WTC11 (cell line): Measurements from ENCODE around the gene ZSWIM3. TPM values are rescaled to one million over a fixed set of nuclear protein-coding genes. Genes with fewer than 3 reads are reported as not detected.

Source experiments
- ATF3 ChIP-seq: sonication (generic); formaldehyde crosslinking; conservative IDR thresholded peaks from 2 replicates; pipeline ENCODE4 v1.8.1; 2022; ENCODE audit warnings: mild to moderate bottlenecking, missing genetic modification reagents
- ETV6 ChIP-seq: sonication (generic); formaldehyde crosslinking; IDR thresholded peaks from 2 replicates; pipeline ENCODE4 v1.8.1; 2022; ENCODE audit warnings: mild to moderate bottlenecking, missing genetic modification reagents
- FOXP1 ChIP-seq: sonication (generic); formaldehyde crosslinking; IDR thresholded peaks from 2 replicates; pipeline ENCODE4 v1.8.0; 2022; ENCODE audit warnings: missing genetic modification reagents, mild to moderate bottlenecking, moderate library complexity, borderline replicate concordance
- FOXP4 ChIP-seq: sonication (generic); formaldehyde crosslinking; IDR thresholded peaks from 2 replicates; pipeline ENCODE4 v1.8.0; 2022; ENCODE audit warnings: mild to moderate bottlenecking, missing genetic modification reagents
- MXD4 ChIP-seq: fragments of 250-450 bp; sonication (Bioruptor Pico); IDR thresholded peaks from 2 replicates; pipeline ENCODE4 v1.8.0; 2021; ENCODE audit warnings: mild to moderate bottlenecking, moderate library complexity, borderline replicate concordance
- NR3C1 ChIP-seq: sonication (generic); formaldehyde crosslinking; conservative IDR thresholded peaks from 2 replicates; pipeline ENCODE4 v1.8.1; 2023; ENCODE audit warnings: low read depth, mild to moderate bottlenecking, missing genetic modification reagents
- SMAD4 ChIP-seq: sonication (generic); formaldehyde crosslinking; IDR thresholded peaks from 2 replicates; pipeline ENCODE4 v1.8.0; 2022; ENCODE audit warnings: mild to moderate bottlenecking, missing genetic modification reagents
- TCF7 ChIP-seq: sonication (generic); formaldehyde crosslinking; IDR thresholded peaks from 2 replicates; pipeline ENCODE4 v1.8.0; 2022; ENCODE audit warnings: mild to moderate bottlenecking, low read depth, missing genetic modification reagents, moderate library complexity
- ZNF232 ChIP-seq: sonication (generic); formaldehyde crosslinking; IDR thresholded peaks from 2 replicates; pipeline ENCODE4 v1.8.0; 2022; ENCODE audit warnings: mild to moderate bottlenecking, missing genetic modification reagents
- ZNF425 ChIP-seq: fragments of 250-450 bp; sonication (Bioruptor Pico); conservative IDR thresholded peaks from 2 replicates; pipeline ENCODE4 v1.9.0; 2021; ENCODE audit warnings: mild to moderate bottlenecking
- ZNF532 ChIP-seq: fragments of 250-450 bp; sonication (Bioruptor Pico); IDR thresholded peaks from 2 replicates; pipeline ENCODE4 v1.9.0; 2021; ENCODE audit warnings: mild to moderate bottlenecking, borderline replicate concordance
- total RNA-seq: library from RNA; stranded (reverse); gene quantifications from 3 replicates; pipeline ENCODE4 v1.2.3, GENCODE V29; 2021
- TF ChIP-seq, protein P1 (sequence below): fragments of 250-450 bp; sonication (Bioruptor Pico); IDR thresholded peaks from 2 replicates; pipeline ENCODE4 v2.1.2; 2022; ENCODE audit warnings: mild to moderate bottlenecking, moderate library complexity
- TF ChIP-seq, protein P2 (sequence below): fragments of 250-450 bp; sonication (Bioruptor Pico); IDR thresholded peaks from 2 replicates; pipeline ENCODE4 v1.9.0; 2021; ENCODE audit warnings: moderate library complexity, mild to moderate bottlenecking, inconsistent platforms, borderline replicate concordance
- TF ChIP-seq, protein P3 (sequence below): sonication (generic); formaldehyde crosslinking; IDR thresholded peaks from 2 replicates; pipeline ENCODE4 v1.8.1; 2022; ENCODE audit warnings: low read depth, mild to moderate bottlenecking, moderate library complexity, missing genetic modification reagents, borderline replicate concordance
- TF ChIP-seq, protein P4 (sequence below): sonication (generic); formaldehyde crosslinking; IDR thresholded peaks from 2 replicates; pipeline ENCODE4 v1.8.0; 2022; ENCODE audit warnings: mild to moderate bottlenecking, missing genetic modification reagents
- TF ChIP-seq, protein P5 (sequence below): sonication (generic); formaldehyde crosslinking; IDR thresholded peaks from 2 replicates; pipeline ENCODE4 v1.8.0; 2022; ENCODE audit warnings: mild to moderate bottlenecking, missing genetic modification reagents
- TF ChIP-seq, protein P6 (sequence below): sonication (generic); formaldehyde crosslinking; IDR thresholded peaks from 2 replicates; pipeline ENCODE4 v1.8.0; 2023; ENCODE audit warnings: missing genetic modification reagents
- TF ChIP-seq, protein P7 (sequence below): sonication (generic); formaldehyde crosslinking; IDR thresholded peaks from 2 replicates; pipeline ENCODE4 v1.8.0; 2022; ENCODE audit warnings: missing genetic modification reagents

Gene ZSWIM3
- total RNA-seq, 1 experiment from 2014 or later: 3.4 TPM

DNA sequence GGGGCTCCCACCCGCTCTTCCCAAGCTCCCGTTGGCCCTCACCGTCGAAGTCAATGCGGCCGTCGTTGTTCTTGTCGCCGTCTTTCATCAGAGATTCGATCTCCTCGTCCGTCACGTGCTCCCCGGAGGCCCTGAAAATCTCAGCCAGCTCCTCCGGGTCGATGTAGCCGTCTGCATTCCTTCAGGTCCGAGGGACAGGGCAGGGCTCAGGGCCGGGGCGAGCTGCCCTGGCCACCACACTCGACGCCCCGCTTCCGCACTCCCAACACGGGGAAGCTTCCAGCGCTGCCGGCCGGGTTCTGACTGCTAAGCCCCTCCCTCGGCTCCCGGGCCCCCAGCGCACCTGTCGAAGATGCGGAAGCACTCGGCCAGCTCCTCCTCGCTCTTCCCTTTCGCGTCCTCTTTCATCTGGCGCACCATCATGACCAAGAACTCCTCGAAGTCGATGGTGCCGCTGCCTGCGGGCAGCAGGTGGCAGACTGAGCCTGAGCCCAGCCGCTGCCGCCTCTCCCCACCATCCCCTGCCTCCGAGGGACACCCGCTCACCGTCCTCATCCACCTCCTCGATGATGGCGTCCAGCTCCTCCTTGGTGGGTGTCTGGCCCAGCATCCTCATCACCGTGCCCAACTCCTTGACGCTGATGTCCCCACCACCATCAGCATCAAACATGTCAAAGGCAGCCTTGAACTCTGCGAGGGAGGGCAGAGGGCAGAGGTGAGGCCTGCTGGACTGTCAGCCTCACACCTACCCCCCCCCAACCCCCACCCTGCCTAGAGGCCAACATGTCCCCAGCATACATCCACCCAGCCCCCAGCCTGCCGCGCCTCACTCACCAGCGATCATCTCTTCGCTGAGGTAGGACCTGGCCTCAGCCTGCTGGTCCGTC lies 33.2 kb upstream of the ZSWIM3 start (continued):
- TF ChIP-seq, protein P1, sequence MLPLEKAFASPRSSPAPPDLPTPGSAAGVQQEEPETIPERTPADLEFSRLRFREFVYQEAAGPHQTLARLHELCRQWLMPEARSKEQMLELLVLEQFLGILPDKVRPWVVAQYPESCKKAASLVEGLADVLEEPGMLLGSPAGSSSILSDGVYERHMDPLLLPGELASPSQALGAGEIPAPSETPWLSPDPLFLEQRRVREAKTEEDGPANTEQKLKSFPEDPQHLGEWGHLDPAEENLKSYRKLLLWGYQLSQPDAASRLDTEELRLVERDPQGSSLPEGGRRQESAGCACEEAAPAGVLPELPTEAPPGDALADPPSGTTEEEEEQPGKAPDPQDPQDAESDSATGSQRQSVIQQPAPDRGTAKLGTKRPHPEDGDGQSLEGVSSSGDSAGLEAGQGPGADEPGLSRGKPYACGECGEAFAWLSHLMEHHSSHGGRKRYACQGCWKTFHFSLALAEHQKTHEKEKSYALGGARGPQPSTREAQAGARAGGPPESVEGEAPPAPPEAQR (CRISPR knock-in tag): no peak
- TF ChIP-seq, protein P2, sequence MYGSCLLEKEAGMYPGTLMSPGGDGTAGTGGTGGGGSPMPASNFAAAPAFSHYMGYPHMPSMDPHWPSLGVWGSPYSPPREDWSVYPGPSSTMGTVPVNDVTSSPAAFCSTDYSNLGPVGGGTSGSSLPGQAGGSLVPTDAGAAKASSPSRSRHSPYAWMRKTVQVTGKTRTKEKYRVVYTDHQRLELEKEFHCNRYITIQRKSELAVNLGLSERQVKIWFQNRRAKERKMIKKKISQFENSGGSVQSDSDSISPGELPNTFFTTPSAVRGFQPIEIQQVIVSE (CRISPR knock-in tag): no peak
- TF ChIP-seq SMAD4 (CRISPR knock-in tag) (no peak), TCF7 (CRISPR knock-in tag) (no peak), FOXP4 (peak; percentile 34; the same call in 1 of the 2 replicates), ZNF232 (CRISPR knock-in tag) (peak; percentile 86), FOXP1 (CRISPR knock-in tag) (peak; percentile 79; the same call in 1 of the 2 replicates), ZNF532 (no peak), ZNF425 (CRISPR knock-in tag) (no peak), NR3C1 (CRISPR knock-in tag) (no peak), ATF3 (no peak), MXD4 (CRISPR knock-in tag) (no peak), ETV6 (CRISPR knock-in tag) (peak; percentile 63)
- TF ChIP-seq, protein P3, sequence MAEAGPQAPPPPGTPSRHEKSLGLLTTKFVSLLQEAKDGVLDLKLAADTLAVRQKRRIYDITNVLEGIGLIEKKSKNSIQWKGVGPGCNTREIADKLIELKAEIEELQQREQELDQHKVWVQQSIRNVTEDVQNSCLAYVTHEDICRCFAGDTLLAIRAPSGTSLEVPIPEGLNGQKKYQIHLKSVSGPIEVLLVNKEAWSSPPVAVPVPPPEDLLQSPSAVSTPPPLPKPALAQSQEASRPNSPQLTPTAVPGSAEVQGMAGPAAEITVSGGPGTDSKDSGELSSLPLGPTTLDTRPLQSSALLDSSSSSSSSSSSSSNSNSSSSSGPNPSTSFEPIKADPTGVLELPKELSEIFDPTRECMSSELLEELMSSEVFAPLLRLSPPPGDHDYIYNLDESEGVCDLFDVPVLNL (CRISPR knock-in tag): no peak
- TF ChIP-seq, protein P4, sequence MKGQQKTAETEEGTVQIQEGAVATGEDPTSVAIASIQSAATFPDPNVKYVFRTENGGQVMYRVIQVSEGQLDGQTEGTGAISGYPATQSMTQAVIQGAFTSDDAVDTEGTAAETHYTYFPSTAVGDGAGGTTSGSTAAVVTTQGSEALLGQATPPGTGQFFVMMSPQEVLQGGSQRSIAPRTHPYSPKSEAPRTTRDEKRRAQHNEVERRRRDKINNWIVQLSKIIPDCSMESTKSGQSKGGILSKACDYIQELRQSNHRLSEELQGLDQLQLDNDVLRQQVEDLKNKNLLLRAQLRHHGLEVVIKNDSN (CRISPR knock-in tag): peak; percentile 68
- TF ChIP-seq, protein P5, sequence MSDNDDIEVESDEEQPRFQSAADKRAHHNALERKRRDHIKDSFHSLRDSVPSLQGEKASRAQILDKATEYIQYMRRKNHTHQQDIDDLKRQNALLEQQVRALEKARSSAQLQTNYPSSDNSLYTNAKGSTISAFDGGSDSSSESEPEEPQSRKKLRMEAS (CRISPR knock-in tag): peak; percentile 96
- TF ChIP-seq, protein P6, sequence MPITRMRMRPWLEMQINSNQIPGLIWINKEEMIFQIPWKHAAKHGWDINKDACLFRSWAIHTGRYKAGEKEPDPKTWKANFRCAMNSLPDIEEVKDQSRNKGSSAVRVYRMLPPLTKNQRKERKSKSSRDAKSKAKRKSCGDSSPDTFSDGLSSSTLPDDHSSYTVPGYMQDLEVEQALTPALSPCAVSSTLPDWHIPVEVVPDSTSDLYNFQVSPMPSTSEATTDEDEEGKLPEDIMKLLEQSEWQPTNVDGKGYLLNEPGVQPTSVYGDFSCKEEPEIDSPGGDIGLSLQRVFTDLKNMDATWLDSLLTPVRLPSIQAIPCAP: no peak
- TF ChIP-seq, protein P7, sequence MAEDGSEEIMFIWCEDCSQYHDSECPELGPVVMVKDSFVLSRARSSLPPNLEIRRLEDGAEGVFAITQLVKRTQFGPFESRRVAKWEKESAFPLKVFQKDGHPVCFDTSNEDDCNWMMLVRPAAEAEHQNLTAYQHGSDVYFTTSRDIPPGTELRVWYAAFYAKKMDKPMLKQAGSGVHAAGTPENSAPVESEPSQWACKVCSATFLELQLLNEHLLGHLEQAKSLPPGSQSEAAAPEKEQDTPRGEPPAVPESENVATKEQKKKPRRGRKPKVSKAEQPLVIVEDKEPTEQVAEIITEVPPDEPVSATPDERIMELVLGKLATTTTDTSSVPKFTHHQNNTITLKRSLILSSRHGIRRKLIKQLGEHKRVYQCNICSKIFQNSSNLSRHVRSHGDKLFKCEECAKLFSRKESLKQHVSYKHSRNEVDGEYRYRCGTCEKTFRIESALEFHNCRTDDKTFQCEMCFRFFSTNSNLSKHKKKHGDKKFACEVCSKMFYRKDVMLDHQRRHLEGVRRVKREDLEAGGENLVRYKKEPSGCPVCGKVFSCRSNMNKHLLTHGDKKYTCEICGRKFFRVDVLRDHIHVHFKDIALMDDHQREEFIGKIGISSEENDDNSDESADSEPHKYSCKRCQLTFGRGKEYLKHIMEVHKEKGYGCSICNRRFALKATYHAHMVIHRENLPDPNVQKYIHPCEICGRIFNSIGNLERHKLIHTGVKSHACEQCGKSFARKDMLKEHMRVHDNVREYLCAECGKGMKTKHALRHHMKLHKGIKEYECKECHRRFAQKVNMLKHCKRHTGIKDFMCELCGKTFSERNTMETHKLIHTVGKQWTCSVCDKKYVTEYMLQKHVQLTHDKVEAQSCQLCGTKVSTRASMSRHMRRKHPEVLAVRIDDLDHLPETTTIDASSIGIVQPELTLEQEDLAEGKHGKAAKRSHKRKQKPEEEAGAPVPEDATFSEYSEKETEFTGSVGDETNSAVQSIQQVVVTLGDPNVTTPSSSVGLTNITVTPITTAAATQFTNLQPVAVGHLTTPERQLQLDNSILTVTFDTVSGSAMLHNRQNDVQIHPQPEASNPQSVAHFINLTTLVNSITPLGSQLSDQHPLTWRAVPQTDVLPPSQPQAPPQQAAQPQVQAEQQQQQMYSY (CRISPR knock-in tag): no peak
